A549 (cell line): Measurements from ENCODE around the gene ZNF827. TPM values are rescaled to one million over a fixed set of nuclear protein-coding genes. Genes with fewer than 3 reads are reported as not detected.
A peak's percentile ranks its signal among the peaks of the same experiment; 100 is the strongest.

Experiments
- ATAC-seq, 2 experiments: fragments of 200-7000 bp in 1 of 2; fragments of >200 bp in 1 of 2; cut with Nextera tagmentation in 1 of 2; cut with Tn5 transposase in 1 of 2; 3 replicates each; pipeline versions ENCODE4 v1.8.0 to v1.9.1; 2018 to 2020; ENCODE audit warnings: mild to moderate bottlenecking in 1 of 2, moderate library complexity in 1 of 2
- CTCF ChIA-PET: fragments of 300-600 bp; sonication (Branson Sonifier 250); formaldehyde crosslinking; extraction: SDS; loops from one replicate; lab custom pipeline; 2021; ENCODE audit warnings: antibody characterized with exemption, inconsistent platforms; lab: Yijun Ruan, JAX
- POLR2A ChIA-PET: fragments of 350-600 bp; formaldehyde crosslinking; extraction: SDS; loops from one replicate; lab custom pipeline; 2021; ENCODE audit warnings: antibody characterized with exemption, inconsistent platforms; lab: Yijun Ruan, JAX
- DNase-seq, 2 experiments: peaks; one replicate each; pipeline versions ENCODE4 v3.0.0 to v3.0.0-alpha.2; 2011 to 2016; ENCODE audit warnings: low read depth in 1 of 2, low spot score in 1 of 2
- FAIRE-seq: peaks from 2 replicates; lab custom pipeline; 2011; peaks lifted over from hg19 to GRCh38; lab: Jason Lieb, UNC
- H3K27ac ChIP-seq, 2 experiments: fragments of >200 bp; sonication (Bioruptor Twin); formaldehyde crosslinking; 3 replicates each; pipeline ENCODE4 v1.5.1; 2016 to 2017
- H3K4me1 ChIP-seq: fragments of >200 bp; sonication (Bioruptor Twin); formaldehyde crosslinking; 3 replicates; pipeline ENCODE4 v1.6.1; 2016
- H3K4me2 ChIP-seq: fragments of >200 bp; sonication (Bioruptor Twin); formaldehyde crosslinking; 3 replicates; pipeline ENCODE4 v1.6.1; 2016
- H3K4me3 ChIP-seq: fragments of >200 bp; sonication (Bioruptor Twin); formaldehyde crosslinking; 3 replicates; pipeline ENCODE4 v1.5.1; 2016
- H3K9me3 ChIP-seq: fragments of >200 bp; sonication (Bioruptor Twin); formaldehyde crosslinking; 3 replicates; pipeline ENCODE4 v1.6.1; 2016
- CHD4 ChIP-seq: fragments of 200-600 bp; sonication (generic); IDR thresholded peaks from 2 replicates; pipeline ENCODE4 v1.6.1; 2016; ENCODE audit warnings: antibody characterized with exemption, mild to moderate bottlenecking, borderline replicate concordance
- FOXS1 ChIP-seq: fragments of 250-450 bp; sonication (Bioruptor Pico); IDR thresholded peaks from 2 replicates; pipeline ENCODE4 v1.5.0; 2020; ENCODE audit warnings: mild to moderate bottlenecking, moderate library complexity
- GATA3 ChIP-seq: IDR thresholded peaks from 2 replicates; pipeline ENCODE4 v1.6.1; 2012; ENCODE audit warnings: borderline replicate concordance
- HOXA7 ChIP-seq: fragments of 250-450 bp; sonication (Bioruptor Pico); IDR thresholded peaks from 2 replicates; pipeline ENCODE4 v1.5.0; 2020; ENCODE audit warnings: mild to moderate bottlenecking, moderate library complexity
- HOXB13 ChIP-seq: fragments of 250-450 bp; sonication (Bioruptor Pico); IDR thresholded peaks from 2 replicates; pipeline ENCODE4 v1.5.0; 2020; ENCODE audit warnings: low read depth, mild to moderate bottlenecking, moderate library complexity
- JUN ChIP-seq, 2 experiments: fragments of >200 bp; sonication (Bioruptor Twin); formaldehyde crosslinking; IDR thresholded peaks; 2 replicates in 1 of 2; 3 replicates in 1 of 2; pipeline ENCODE4 v1.6.1; 2016 to 2017
- KDM5A ChIP-seq: fragments of 200-600 bp; sonication (generic); IDR thresholded peaks from 2 replicates; pipeline ENCODE4 v1.6.1; 2016; ENCODE audit warnings: antibody characterized with exemption, mild to moderate bottlenecking
- NFE2L2 ChIP-seq: fragments of 150-350 bp; conservative IDR thresholded peaks from 2 replicates; pipeline ENCODE4 v1.6.1; 2014; ENCODE audit warnings: low read length
- NR3C1 ChIP-seq: fragments of >200 bp; sonication (Bioruptor Twin); formaldehyde crosslinking; IDR thresholded peaks from 3 replicates; pipeline ENCODE4 v1.6.1; 2017
- RAD21 ChIP-seq, 2 experiments: fragments of >200 bp in 1 of 2; sonication (Bioruptor Twin) in 1 of 2; formaldehyde crosslinking in 1 of 2; IDR thresholded peaks in 1 of 2; conservative IDR thresholded peaks in 1 of 2; 2 replicates in 1 of 2; 3 replicates in 1 of 2; pipeline ENCODE4 v1.6.1; 2012 to 2018; ENCODE audit warnings: inconsistent platforms in 1 of 2
- SMC3 ChIP-seq: fragments of >200 bp; sonication (Bioruptor Twin); formaldehyde crosslinking; IDR thresholded peaks from 3 replicates; pipeline ENCODE4 v1.6.1; 2018; ENCODE audit warnings: inconsistent platforms
- ZNF302 ChIP-seq: fragments of 250-450 bp; sonication (Bioruptor Pico); IDR thresholded peaks from 2 replicates; pipeline ENCODE4 v1.9.0; 2021; ENCODE audit warnings: inconsistent platforms, mild to moderate bottlenecking, moderate library complexity
- WGBS: methylation state at CpG from one replicate; pipeline ENCODE4 v1.1.6; 2017; ENCODE audit errors: missing lambda C conversion rate; 5-methylcytosine and 5-hydroxymethylcytosine counted together
- polyA plus RNA-seq, 4 experiments: library from polyadenylated mRNA; depleted of rRNA in 3 of 4; stranded (reverse); fragments of >200 nt; fragmentation: RNase III in 1 of 4; extraction: RNeasy Plus Mini Kit Qiagen cat#74134 plus additional on column Dnase treatment in 1 of 4; gene quantifications; 2 replicates in 3 of 4; 3 replicates in 1 of 4; pipeline ENCODE4 v1.2.3, GENCODE V29; 2011 to 2017
- TF ChIP-seq, protein P1 (sequence below): fragments of >200 bp; sonication (Bioruptor Twin); formaldehyde crosslinking; IDR thresholded peaks from 3 replicates; pipeline ENCODE4 v1.5.1; 2016
- TF ChIP-seq, protein P2 (sequence below): fragments of 450-650 bp; IDR thresholded peaks from 2 replicates; pipeline ENCODE4 v1.6.1; 2014; ENCODE audit warnings: antibody characterized with exemption
- TF ChIP-seq, protein P3 (sequence below): fragments of 200-600 bp; sonication (generic); IDR thresholded peaks from 2 replicates; pipeline ENCODE4 v1.6.1; 2016; ENCODE audit warnings: antibody characterized with exemption, mild to moderate bottlenecking, moderate library complexity

Gene ZNF827
- polyA plus RNA-seq, 2 of the 4 experiments (the other 2 are of a cell fraction): 3.8 to 4.2 TPM

DNA sequence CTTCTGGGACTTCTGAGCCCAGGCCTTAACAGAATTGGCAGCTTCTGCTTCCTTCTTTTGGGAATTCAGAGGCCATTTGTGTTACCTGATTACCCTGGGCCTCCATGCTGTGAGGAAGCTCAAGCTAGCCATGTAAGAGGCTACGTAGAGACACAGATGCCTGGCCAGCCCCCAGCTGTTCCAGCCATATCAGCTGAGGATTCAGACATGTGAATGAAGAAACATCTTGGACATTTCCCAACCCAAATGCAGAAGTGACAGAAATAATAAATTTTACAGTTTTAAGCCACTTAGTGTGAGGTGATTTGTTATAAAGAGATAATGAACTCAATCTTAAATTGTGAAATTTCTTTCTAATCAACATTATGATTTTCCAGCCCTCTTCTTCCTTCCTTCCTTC, 18.7 kb upstream of the ZNF827 start (continued):
- TF ChIP-seq, protein P1, sequence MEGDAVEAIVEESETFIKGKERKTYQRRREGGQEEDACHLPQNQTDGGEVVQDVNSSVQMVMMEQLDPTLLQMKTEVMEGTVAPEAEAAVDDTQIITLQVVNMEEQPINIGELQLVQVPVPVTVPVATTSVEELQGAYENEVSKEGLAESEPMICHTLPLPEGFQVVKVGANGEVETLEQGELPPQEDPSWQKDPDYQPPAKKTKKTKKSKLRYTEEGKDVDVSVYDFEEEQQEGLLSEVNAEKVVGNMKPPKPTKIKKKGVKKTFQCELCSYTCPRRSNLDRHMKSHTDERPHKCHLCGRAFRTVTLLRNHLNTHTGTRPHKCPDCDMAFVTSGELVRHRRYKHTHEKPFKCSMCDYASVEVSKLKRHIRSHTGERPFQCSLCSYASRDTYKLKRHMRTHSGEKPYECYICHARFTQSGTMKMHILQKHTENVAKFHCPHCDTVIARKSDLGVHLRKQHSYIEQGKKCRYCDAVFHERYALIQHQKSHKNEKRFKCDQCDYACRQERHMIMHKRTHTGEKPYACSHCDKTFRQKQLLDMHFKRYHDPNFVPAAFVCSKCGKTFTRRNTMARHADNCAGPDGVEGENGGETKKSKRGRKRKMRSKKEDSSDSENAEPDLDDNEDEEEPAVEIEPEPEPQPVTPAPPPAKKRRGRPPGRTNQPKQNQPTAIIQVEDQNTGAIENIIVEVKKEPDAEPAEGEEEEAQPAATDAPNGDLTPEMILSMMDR: no peak
- TF ChIP-seq, protein P2, sequence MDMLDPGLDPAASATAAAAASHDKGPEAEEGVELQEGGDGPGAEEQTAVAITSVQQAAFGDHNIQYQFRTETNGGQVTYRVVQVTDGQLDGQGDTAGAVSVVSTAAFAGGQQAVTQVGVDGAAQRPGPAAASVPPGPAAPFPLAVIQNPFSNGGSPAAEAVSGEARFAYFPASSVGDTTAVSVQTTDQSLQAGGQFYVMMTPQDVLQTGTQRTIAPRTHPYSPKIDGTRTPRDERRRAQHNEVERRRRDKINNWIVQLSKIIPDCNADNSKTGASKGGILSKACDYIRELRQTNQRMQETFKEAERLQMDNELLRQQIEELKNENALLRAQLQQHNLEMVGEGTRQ: no peak
- no peak for TF ChIP-seq HOXB13
- TF ChIP-seq NR3C1: no peak
- TF ChIP-seq NFE2L2: no peak

DNA sequence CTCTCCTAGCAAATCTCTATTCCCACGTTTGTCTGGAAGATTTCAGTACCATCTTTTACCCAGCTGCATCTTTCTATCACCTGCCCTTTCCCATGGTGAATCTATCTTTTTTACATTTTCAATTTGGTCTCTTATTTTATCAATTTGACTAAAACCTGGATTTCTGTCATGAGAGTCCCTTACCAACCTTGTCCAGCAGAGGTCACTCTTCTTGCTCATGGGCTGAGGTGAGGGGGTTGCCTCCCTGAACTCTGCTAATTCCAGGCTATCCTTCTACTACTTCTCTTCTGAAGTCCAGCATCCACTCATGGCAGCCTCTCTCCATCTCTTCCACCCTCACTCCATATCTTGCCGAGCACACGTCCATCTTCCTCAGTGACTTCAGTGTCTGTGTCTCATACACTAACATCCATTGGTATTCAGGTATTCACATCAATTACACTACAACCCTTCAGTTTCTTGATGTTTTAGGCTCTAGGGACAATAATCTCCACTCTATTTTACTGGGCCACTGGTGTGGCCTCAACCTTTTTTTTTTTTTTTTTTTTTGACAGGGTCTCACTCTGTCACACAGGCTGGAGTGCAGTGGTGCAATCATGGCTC, 17.8 kb upstream of the ZNF827 start:
- CTCF ChIA-PET: interaction anchor here (0.7 to 1.1 kb wide), 4 partner anchors 11 to 22 kb away, joined by 3 read pairs; partner anchors contain the start of gene ZNF827

More for the DNA sequence above, 17.8 kb upstream of the ZNF827 start:
- WGBS: 68% methylated on average over 3 of the region's 3 CpGs
- POLR2A ChIA-PET: no interaction called here
- Histone ChIP-seq H3K27ac (no peak overlapping the region), H3K4me1 (peaks cover 14% of the 10 kb centered on the region), H3K4me3 (no peak overlapping the region), H3K4me2 (no peak overlapping the region), H3K9me3 (peaks cover 5% of the 10 kb centered on the region; the same call in 2 of the 3 replicates)
- DNase-seq (peak in 1 of 2 experiments; percentile 48), FAIRE-seq (no peak), ATAC-seq (peak in 1 of 2 experiments; percentile 69; a peak in 3 of 6 replicates)
- TF ChIP-seq, protein P1: peak; percentile 51
- 0 out of 3 replicates have a peak, but pooled peaks have one; percentile 16 for TF ChIP-seq SMC3
- no peak for TF ChIP-seq JUN (IDR thresholded peaks at IDR 0.05)
- TF ChIP-seq, protein P3, sequence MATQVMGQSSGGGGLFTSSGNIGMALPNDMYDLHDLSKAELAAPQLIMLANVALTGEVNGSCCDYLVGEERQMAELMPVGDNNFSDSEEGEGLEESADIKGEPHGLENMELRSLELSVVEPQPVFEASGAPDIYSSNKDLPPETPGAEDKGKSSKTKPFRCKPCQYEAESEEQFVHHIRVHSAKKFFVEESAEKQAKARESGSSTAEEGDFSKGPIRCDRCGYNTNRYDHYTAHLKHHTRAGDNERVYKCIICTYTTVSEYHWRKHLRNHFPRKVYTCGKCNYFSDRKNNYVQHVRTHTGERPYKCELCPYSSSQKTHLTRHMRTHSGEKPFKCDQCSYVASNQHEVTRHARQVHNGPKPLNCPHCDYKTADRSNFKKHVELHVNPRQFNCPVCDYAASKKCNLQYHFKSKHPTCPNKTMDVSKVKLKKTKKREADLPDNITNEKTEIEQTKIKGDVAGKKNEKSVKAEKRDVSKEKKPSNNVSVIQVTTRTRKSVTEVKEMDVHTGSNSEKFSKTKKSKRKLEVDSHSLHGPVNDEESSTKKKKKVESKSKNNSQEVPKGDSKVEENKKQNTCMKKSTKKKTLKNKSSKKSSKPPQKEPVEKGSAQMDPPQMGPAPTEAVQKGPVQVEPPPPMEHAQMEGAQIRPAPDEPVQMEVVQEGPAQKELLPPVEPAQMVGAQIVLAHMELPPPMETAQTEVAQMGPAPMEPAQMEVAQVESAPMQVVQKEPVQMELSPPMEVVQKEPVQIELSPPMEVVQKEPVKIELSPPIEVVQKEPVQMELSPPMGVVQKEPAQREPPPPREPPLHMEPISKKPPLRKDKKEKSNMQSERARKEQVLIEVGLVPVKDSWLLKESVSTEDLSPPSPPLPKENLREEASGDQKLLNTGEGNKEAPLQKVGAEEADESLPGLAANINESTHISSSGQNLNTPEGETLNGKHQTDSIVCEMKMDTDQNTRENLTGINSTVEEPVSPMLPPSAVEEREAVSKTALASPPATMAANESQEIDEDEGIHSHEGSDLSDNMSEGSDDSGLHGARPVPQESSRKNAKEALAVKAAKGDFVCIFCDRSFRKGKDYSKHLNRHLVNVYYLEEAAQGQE: no peak
- TF ChIP-seq FOXS1 (CRISPR knock-in tag): no peak
- peak; percentile 19 to 25; a peak in 1 of 5 replicates for TF ChIP-seq RAD21 (conservative IDR thresholded peaks at IDR 0.05 in 1 of 2, IDR thresholded peaks at IDR 0.05 in 1 of 2)
- no peak for TF ChIP-seq NFE2L2
- no peak for TF ChIP-seq ZNF302 (CRISPR knock-in tag)
- no peak for TF ChIP-seq CHD4
- no peak for TF ChIP-seq KDM5A
- no peak for TF ChIP-seq HOXA7 (CRISPR knock-in tag)
- TF ChIP-seq GATA3: no peak
